AML-193 (cell line): ENCODE results near the gene NPPB.

Source experiments
- DNase-seq, 2 experiments: peaks; one replicate each; lab custom pipeline; 2025; lab: John Stamatoyannopoulos, UW

The NPPB gene

DNA sequence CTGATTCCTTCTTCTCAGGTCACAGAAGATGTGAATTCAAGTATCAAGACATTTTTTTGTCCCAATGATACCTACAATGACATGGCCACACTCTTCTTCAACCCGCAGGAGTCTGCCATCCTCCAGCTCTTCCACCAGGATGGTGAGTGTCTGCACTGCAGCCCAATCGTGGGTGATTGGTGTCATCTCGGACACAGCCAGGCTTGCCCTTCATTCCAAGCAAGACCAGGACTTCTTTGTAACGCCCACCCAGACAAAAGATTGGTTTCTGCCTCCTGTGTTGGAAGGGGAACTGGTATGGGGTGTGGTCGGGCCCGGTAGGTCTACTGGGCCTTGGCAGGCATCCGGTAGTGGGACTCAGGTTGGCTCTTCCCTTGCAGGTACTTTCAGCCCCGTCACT lies 25.2 kb downstream of the NPPB start:
- DNase-seq = no peak

DNA sequence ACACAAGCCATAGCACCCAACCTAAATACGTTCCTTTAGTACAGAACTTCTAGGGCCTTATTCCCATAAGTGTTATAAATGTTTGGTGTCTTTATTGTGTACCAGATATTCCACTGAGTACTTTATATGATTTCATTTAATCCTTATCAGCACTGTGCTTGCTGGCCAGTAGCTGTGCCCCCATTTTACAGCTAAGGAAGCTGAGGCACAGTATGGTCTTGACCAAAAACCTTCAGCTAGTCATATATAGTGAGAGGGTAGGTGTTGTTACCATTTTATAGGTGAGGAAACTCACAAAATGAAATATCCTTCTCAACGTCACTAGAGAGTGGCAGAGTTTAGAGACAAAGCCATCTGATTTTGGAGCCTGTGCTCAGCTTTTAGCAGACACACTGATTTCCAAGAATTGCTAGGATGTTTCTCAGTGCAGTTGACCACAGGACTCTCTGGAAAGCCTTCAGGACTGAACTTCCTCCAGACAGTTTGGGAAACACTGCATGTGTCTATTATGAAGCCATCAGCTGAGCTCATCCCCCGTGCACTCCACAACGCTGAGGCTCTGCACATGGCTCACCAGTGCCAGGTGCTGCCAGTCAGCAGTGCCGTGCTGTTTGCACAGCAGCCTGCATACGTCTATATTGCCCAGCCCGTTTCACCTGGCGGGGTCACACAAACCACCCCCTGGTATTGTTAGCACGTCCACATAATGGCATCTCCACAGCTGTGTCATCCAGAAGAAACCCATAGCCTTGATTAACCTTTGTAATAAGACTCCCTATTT lies 26.6 kb downstream of the NPPB start:
- DNase-seq = no peak

DNA sequence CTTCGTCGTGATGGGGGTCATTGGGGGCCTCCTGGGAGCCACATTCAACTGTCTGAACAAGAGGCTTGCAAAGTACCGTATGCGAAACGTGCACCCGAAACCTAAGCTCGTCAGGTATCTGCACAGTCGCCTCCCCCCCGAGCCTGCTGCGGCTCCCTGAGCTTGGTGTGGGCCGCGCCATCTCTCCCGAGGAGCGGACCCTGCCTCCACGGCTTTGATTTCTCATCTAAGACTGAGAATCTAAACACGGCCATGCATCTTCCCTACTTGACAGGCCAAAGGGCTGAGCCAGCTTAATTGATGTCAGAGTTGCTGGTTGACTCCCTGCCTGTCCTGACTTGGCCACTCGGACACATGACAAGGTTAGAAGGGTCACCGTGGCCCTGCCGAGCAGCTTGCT lies 30.2 kb downstream of the NPPB start:
- DNase-seq = no peak

DNA sequence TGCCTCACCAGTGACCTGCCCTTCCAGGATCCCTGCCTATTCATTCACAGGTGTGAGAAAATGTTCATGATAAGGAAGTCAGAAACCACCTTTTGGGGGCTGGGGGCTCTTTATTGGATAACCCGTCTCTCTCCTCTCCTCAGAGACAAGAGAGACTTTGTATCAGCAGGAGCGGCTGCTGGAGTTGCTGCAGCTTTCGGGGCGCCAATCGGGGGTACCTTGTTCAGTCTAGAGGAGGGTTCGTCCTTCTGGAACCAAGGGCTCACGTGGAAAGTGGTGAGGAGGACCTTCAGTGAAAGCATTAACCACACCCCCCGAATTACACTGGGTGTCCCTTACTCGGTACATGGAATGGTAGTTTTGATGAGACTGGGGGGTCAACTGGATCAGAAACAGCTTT lies 31.8 kb downstream of the NPPB start:
- DNase-seq = no peak

DNA sequence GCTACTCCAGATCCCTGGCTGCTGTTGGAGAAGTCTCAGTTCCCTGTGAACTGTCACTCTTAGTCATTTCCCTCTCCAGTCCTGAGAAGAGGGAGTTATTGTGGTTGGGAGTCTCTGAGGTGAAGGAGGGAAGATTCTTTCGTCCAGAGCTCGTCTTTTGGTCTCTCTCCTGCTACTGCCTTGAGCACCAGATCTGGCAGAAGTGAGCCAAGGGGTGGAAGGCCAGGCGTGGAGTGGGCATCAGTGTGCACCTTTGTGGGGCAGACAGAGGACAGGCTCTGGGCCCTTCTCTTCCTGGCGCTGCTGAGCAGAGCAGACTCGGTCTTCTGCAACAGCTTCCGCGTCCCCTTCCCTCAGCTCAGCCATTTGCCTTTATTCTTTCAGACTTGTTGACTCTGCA lies 33.6 kb downstream of the NPPB start:
- DNase-seq = no peak

DNA sequence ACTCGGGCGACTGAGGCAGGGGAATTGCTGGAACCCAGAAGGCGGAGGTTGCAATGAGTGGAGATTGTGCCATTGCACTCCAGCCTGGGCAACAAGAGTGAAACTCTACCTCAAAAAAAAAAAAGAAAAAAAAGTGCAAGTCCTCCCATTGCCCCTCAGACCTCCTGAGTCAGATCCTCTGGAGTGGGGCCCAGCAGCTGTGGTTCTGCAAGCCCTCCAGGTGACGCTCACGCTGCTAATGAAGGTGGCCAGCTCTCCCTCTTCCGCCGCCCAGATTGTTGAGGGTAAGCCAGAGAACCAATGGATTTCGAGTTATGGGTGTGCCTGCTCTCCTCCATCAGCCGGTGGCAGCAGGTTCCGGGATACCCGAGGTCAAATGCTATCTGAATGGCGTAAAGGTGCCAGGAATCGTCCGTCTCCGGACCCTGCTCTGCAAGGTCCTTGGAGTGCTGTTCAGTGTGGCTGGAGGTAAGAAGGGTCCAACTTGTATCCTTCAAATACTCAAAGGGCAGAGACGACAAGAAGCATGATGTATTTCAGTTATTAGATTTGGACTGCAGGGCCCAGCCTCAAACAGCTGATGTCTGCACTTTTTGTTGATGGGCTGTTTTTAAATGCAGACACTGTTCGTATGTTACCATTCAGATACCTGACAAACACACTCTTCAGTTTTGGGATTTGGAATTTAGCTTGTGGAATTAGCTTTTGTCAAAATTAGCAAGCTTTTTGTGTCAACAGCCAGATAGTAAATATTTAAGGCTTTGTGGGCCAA lies 35.2 kb downstream of the NPPB start:
- no peak for DNase-seq

DNA sequence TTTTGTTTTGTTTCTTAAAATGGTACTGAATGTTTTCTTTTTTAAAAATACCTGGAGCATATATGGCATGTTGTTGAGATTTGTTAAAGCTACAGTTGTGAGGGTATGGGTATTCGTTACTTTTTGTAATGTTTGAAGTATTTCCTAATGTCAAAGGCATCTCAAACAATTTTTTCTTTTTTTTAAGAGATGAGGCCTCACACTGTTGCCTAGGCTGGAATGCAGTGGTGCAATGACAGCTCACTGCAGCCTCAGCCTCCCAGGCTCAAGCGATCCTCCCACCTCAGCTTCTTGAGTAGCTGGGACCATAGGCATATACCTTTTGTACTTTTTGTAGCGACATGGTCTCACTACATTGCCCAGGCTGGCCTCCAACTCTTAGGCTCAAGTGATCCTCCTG lies 36.7 kb downstream of the NPPB start:
- no peak for DNase-seq

DNA sequence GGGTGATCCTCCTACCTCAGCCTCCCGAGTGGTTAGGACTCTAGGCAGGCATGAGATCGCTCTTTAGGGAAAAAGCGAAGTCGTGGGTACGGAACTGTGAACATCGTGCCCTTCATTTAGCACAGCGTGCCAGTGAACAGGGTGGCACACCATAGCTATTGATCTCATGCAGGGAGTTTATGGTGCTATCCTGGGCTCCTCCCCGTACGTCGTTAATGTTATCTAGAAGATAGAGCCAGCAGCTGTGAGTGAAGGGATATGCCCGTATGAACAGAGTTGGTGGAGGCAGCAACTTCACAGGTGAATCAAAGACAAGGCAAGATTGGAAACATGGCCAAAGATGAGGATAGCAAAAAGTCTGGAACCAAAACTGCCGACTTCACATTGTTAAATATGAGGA lies 41.6 kb downstream of the NPPB start:
- no peak for DNase-seq

DNA sequence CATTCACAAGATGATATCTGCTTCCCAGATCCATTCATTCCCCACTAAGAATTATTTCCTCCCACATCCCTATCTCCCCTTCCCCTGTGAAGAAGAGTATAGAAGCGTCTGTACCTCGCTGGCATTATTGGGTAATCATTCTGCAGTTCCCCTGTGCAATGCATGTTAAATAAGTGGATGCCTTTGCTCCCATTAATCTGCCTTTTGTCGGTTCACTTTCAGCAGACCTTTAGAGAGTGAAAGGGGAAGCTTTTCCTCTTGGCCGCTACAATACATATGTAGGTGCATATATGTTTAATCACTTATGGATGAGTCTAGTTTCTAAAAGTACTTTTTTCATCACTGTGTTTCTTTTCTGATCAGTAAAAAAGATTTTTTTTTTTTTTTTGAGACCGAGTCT lies 45.7 kb downstream of the NPPB start:
- DNase-seq = no peak
